Frontal cortex (tissue), 4 donors: Measurements from ENCODE around the gene GMEB1. TPM values are rescaled to one million over a fixed set of nuclear protein-coding genes. Genes with fewer than 3 reads are reported as not detected.
"Not testable (repeated sequence)": the region's sequence is repeated elsewhere in the genome, so short reads cannot be mapped to it uniquely, and the experiment has no call there.

Experiments used
- DNase-seq, 2 donors: peaks; one replicate each; pipeline ENCODE4 v3.0.0; 2012; ENCODE audit warnings: low spot score in 2 of 2
- FAIRE-seq: peaks from 2 replicates; lab custom pipeline; 2012; peaks lifted over from hg19 to GRCh38; lab: Jason Lieb, UNC
- small RNA-seq: library from RNA; depleted of rRNA; stranded (forward); fragments of <200 nt; gene quantifications from one replicate; pipeline ENCODE3, GENCODE V24; 2014
- total RNA-seq: library from RNA; depleted of rRNA; stranded (reverse); fragments of >200 nt; gene quantifications from one replicate; pipeline ENCODE4 v1.2.3, GENCODE V29; 2014
- donor health status: control.
- donor health status: control.
- donor health status: control.

Gene GMEB1
- total RNA-seq, 1 donor from 2014 or later = 12.6 TPM

GRCh38 chr1:28740118-28740517, 71.5 kb downstream of the GMEB1 start:
- DNase-seq (no peak), FAIRE-seq (no peak)

GRCh38 chr1:28744184-28744583, 75.6 kb downstream of the GMEB1 start:
- no peak for FAIRE-seq
- DNase-seq = no peak

- DNase-seq (no peak), FAIRE-seq (no peak)
Measured at GRCh38 chr1:28745653-28746173, 77.1 kb downstream of the GMEB1 start.

- FAIRE-seq (no peak), DNase-seq (no peak)
Measured at GRCh38 chr1:28750330-28750729, 81.7 kb downstream of the GMEB1 start.

GRCh38 chr1:28750771-28751294, 82.2 kb downstream of the GMEB1 start:
- not testable (repeated sequence) for FAIRE-seq

GRCh38 chr1:28751315-28752060, 82.9 kb downstream of the GMEB1 start:
- DNase-seq = no peak
- no peak for FAIRE-seq

More at GRCh38 chr1:28750771-28751294, 82.2 kb downstream of the GMEB1 start:
- DNase-seq = not testable (repeated sequence)

- DNase-seq (no peak), FAIRE-seq (no peak)
Measured at GRCh38 chr1:28755701-28756100, 87.1 kb downstream of the GMEB1 start.

GRCh38 chr1:28756846-28757245, 88.3 kb downstream of the GMEB1 start:
- DNase-seq (no peak), FAIRE-seq (no peak)

- FAIRE-seq = no peak
Measured at GRCh38 chr1:28758420-28758819, 89.8 kb downstream of the GMEB1 start.

GRCh38 chr1:28759257-28759656, 90.7 kb downstream of the GMEB1 start:
- FAIRE-seq (no peak), DNase-seq (no peak)

More at GRCh38 chr1:28758420-28758819, 89.8 kb downstream of the GMEB1 start:
- DNase-seq = no peak

GRCh38 chr1:28761189-28761588, 92.6 kb downstream of the GMEB1 start:
- FAIRE-seq = no peak

GRCh38 chr1:28766532-28767183, 98.1 kb downstream of the GMEB1 start:
- FAIRE-seq = no peak
- no peak for DNase-seq

More at GRCh38 chr1:28761189-28761588, 92.6 kb downstream of the GMEB1 start:
- DNase-seq = no peak

Small RNAs within 50 kb of the gene (small RNA-seq; reads per million reads assigned to genes)
- gene RF00422 (not detected), gene RNU11 (not detected)

Other genes starting within 250 kb of the GMEB1 start
- 15.1 TPM for gene RCC1, start 162.7 kb upstream of the GMEB1 start, total RNA-seq
- gene TRNAU1AP, start 115.7 kb upstream of the GMEB1 start, total RNA-seq = 35.1 TPM
- 1.2 TPM for gene RAB42, start 76.5 kb upstream of the GMEB1 start, total RNA-seq
- gene TAF12, start 25.7 kb upstream of the GMEB1 start, total RNA-seq = 20.4 TPM
- not detected for gene RNU11, start 20.2 kb upstream of the GMEB1 start, total RNA-seq
- 89.7 TPM for gene YTHDF2, start 68.2 kb downstream of the GMEB1 start, total RNA-seq
- gene OPRD1, start 143.4 kb downstream of the GMEB1 start, total RNA-seq = 0.82 TPM
- 46.9 TPM for gene EPB41, start 245.8 kb downstream of the GMEB1 start, total RNA-seq